ENCODE measurements around the gene TRIM14.

The TRIM14 gene, protein sequence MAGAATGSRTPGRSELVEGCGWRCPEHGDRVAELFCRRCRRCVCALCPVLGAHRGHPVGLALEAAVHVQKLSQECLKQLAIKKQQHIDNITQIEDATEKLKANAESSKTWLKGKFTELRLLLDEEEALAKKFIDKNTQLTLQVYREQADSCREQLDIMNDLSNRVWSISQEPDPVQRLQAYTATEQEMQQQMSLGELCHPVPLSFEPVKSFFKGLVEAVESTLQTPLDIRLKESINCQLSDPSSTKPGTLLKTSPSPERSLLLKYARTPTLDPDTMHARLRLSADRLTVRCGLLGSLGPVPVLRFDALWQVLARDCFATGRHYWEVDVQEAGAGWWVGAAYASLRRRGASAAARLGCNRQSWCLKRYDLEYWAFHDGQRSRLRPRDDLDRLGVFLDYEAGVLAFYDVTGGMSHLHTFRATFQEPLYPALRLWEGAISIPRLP

DNA sequence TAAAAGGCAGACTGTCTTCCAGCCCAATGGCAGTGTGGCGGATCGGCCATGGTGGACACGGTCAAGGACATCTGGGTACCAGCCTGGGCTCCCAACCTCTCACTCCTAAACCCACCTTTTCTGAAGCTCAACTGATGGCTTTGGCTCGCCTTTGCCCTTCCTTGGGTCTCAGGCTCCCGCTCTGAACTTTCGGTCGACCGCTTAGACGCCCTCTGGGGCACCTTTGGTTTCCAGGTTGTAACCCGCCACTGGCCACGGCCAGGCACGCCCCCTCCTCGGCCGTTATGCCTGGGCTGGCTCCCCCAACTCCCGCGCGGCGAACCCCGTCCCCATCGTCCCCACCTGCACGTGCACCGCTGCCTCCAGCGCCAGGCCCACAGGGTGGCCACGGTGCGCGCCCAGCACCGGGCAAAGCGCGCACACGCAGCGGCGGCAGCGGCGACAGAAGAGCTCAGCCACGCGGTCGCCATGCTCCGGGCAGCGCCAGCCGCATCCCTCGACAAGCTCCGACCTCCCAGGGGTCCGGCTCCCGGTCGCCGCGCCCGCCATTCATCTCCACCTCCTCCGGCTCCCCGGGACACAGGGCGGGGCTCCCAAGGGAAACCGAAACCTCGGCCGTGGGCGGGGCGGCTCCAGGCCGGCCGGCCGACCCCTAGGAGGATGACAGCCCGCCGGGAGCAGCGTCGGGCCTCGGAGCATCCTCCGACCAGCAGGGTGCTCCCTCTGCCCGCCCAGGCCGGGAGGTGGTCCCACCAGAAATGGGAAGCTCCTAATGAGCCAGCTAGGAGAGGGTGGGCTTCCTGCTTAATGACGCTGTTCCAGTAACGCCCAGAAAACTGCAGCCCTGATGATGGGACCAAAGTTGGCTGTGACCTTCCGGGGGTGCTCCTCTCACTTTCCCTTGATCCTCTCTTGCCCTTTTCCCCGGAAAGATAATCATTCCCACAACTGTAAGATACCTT lies at the start of gene TRIM14:
TSS of gene TRIM14 (minus strand) at position 583 of the 962 bp plus-strand sequence. CDS start at position 549, 34 bp downstream.
- DNase-seq = peak; percentile 28

DNA sequence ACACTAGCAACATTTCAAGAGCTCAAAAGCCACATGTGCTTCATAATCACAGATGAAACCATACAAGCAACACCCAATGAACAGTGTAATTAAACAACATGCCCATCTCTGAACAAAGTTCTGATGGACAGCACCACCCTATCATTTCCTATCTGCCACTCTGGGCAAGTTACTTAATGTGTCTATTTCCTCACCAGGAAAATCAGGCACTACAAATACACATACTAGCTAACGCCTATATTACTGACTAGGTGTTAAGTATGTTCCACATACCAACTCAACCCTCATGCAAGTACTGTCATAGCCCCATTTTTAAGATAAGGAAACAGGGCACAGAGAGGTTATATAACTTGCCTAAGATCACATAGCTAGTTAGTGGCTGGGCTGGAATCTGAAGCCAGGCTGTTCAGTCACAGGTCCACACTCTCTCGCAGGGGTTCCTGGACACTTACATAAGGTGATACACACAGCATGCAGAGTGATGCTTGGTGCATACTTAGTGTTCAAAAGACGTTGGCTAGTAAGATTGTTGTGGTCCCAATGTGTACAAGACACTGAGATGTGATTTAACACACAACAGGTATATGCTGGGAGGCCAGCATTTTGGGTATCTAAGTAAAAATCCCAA lies 49.2 kb upstream of the TRIM14 start:
- no peak for DNase-seq

DNA sequence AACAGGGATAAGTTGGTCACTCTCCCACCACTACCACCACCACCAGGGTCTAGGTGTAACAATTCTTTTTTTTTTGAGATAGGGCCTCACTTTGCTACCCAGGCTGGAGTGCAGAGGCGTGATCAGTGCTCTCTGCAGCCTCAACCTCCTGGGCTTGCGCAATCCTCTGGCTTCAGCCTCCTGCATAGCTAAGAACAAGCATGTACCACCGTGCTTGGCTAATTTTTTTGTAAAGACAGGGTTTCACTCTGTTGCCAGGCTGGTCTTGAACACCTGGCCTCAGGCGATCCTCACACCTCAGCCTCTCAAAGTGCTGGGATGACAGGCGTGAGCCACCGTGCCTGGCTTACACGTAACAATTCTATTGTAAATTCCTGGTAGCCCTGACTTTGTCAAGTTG lies 45.9 kb upstream of the TRIM14 start:
- no peak for DNase-seq

DNA sequence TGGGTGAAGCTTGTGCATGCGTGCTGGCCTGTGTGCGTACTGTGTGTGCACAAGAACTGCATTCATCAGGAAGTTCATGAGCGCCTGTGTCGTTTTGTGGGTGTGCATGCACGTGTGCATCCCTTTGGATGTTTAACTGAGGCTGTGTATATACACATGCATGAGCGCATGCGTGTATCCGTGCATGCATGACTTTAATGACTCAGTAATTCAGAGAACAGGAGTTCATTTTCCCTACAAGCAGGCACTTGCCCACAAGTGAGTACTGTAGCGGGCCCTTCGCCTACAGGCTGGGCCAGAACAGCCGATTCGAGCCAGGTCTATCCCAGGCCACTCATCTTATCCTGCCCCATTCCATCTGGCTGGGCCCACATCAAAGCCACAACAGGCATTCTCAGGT lies 43.6 kb upstream of the TRIM14 start:
- DNase-seq = no peak

DNA sequence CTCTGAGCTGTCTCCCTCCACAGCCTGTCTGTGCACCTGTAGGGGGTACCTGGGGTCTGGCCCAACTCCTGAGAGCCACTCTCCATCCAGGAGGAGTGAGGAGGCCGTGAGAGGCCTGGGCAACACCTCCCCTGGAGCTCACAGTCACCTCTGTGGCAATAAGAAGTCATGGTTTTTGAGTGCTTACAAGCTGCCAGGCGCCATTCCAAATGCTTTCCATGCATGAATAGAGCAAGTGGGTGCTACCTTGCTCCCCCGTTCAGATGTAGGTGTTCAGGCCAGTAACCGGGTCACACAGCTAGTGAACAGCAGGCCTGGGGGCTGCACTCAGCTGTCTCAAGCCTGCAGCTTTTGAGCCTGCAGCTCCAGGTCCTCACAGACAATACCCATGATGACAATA lies 42.8 kb upstream of the TRIM14 start:
- no peak for DNase-seq

DNA sequence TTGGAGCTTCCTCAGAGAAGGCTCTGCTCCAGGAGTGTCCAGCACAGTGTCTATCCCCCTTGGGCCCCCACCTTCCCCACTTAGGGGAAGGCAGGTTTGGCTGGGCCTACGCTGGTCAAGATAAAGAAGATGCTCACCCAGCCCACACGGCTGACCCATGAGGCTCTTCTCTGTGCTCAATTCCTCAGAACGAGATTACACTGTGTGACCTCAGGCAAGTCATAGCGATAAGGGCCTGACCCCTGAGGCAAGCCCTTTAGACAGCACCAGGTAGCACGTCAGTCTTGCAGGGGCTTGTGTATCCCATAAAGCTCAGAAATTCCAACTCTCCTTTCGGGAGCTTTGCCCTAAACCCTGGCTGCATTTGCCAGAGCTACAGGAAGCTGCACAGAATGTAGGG lies 40.8 kb upstream of the TRIM14 start:
- DNase-seq = no peak

DNA sequence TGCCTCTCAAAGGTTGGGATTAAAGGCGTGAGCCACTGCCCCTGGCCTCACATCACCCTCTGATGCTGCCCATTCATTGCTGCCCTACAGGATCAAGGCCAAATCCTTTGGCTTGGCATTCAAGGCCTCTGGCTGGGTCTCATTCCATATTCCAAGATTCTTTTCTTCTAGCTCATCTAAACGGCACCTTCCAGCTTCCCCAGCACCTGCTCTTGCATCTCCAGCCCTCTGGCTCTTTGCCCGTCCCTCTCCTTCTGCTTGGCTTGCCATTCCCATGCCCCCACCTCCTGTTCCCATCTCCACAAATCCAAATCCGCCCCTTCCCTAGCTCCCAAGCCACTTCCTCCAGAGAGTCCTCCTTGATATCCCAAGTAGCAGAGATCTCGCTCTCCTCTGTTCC lies 40.3 kb upstream of the TRIM14 start:
- no peak for DNase-seq

DNA sequence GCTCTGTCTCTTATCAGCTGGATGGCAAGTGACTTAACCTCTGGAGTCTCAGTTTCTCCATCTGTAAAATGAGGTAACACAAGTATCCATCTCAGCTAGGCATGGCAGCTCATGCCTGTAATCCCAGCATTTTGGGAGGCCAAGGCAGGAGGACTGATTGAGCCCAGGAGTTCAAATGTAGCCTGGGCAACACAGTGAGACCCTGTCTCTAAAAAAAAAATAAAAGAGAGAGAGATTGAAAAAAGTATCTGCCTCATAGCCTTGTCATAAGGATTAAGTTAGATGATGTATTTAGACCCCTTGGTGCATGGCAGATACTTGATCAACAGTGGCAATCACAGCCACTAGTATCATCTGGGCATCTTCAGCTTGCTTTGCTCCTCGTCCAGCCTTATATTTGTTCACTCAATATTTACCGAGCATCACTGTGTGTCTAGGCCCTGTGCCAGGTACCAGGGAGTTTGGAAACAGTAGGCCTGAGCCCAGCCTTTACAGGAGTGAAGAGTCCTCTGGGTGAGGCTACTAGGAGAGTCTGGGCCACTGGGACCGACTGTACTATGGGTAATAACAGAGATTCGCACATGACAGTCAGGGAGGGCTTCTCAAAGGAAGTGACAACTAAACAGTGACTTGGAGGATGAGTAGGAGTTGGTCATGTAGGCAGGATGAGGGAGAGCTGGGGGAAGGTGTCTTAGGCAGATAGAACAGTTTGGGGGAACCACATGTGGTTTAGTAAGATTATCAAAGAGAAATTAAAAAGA lies 39.2 kb upstream of the TRIM14 start:
- no peak for DNase-seq

DNA sequence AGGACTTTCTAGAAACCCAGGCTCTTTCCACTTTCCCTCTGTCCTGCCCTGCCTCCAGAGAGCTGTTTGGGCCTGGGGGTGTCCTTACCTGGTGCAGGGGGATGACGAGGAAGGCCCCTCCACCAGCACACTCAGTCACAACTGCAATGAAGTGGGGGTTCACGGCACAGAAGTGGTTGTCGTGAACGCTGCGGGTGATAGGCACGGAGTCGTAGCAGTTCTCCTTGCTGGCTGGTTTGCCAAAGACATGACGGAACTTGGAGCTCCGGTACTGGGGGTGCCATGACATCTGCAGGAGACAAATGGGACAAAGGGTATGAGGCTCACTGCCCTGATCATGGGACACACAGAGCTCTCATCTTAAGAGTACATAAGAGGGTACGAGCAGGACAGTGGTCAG lies 38.4 kb upstream of the TRIM14 start:
- no peak for DNase-seq

DNA sequence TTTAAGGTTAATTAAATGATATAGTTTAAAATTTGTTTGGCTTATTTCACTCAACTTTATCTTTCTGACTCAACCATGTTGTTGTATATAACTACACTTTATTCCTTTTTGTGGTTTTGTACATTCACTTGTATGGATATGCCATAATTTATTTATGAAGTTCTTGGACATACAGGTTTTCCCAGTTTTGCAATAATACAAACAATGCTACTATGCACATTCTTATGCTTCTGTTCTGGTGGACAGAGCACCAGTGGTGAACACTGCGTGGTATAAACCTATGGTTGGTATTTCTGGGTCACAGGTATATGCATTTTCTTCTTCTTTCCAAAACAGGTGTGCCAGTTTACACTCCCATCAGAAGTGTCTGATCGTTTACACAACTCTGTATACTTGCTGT lies 35.7 kb upstream of the TRIM14 start:
- no peak for DNase-seq

DNA sequence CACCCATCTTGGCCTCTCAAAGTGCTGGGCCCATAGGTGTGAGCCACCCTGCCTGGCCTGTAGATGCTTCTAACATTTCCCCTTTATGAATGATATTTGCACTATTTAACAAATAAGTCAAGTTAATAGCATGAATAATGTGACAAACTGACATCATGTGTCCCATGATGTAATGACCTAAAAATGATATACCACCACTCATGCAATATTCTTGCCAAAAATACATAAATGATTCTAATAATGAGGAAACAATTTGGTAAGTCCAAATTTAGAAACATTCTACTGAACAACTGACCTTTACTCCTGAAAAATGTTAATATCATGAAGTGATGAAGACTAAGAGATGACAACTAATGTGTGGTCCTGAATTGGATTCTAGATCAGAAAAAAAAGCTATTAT lies 33.5 kb upstream of the TRIM14 start:
- DNase-seq = no peak

DNA sequence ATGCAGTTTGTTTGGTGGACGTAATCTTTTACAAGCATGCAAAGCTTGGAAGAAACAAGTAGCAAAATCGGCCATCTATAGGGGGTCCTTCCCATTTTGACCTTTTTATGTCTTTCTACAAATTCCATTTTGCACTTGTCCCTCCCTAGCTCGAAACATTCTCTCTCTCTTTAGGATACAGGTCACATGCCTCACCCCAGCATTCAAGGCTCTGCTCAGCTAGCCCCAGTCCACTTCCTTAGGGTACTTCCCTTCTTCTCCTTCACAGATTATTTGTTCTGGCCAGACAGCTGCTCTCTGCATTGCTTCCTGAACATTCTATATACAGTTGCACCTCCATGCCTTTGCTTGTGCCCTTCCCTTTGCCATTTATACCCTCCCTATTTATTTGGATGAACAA lies 31.7 kb upstream of the TRIM14 start:
- DNase-seq = no peak

DNA sequence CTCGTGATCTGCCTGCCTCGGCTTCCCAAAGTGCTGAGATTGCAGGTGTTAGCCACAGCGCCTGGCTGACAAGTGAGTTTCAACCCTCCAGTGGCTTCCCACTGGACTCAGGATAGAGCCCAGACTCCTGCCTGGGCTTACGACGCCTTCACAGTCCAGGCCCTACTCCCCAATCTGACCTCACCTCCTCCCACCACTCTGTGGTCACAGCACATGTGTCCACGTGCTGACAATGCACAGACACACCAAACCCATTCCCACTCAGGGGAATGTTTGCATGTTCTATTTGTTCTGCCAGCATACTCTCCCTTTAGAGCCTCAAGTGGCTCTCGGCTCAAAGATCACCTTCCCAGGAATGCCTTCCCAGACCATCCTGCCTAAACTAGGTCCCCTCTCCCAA lies 31.1 kb upstream of the TRIM14 start:
- no peak for DNase-seq

DNA sequence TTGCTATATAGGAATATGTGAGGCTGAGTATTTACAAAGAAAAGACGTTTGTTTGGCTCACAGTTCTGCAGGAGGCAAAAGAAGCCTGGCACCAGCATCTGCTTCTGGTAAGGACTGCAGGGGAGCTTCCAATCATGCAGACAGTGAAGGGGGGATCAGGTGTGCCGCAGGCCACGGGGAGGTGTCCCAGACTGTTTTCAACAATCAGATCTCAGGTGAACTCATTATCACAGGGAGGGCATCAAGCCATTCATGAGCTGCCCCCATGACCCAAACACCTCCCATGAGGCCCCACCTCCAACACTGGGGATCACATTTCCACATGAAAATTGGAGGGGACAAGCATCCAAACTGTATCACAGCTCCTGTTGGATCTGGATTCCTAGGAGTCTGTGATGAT lies 30.4 kb upstream of the TRIM14 start:
- no peak for DNase-seq

DNA sequence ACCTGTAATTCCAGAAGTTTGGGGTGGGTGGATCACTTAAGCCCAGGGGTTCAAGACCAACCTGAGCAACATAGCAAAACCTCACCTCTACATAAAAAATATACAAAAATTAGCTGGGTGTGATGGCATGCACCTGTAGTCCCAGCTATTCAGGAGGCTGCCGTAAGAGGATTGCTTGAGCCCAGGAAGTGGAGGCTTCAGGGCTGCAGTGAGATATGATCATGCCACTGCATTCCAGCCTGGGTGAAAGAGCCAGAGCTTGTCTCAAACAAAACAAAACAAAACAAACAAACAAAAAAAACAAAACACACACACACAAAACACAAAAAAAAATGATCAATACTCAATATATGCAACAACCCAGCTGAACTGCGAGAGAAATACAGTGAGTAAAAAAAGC lies 29.5 kb upstream of the TRIM14 start:
- DNase-seq = no peak

DNA sequence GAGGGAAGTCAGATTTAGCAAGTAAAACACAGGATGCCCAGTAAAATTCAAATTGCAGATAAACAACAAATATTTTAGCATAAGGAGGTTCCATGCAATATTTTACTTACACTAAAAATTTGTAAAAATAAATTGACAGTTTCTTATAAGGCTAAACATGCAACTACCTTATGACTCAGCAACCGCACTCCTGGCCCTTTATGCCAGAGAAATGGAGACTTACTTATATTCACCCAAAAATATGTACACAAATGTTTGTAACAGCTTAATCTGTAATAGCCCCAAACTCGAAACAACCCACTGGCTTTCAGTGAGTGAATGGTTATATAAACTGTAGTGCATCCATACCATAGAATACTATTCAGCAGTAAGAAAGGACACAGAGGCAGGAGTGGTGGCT lies 28.6 kb upstream of the TRIM14 start:
- DNase-seq = no peak

DNA sequence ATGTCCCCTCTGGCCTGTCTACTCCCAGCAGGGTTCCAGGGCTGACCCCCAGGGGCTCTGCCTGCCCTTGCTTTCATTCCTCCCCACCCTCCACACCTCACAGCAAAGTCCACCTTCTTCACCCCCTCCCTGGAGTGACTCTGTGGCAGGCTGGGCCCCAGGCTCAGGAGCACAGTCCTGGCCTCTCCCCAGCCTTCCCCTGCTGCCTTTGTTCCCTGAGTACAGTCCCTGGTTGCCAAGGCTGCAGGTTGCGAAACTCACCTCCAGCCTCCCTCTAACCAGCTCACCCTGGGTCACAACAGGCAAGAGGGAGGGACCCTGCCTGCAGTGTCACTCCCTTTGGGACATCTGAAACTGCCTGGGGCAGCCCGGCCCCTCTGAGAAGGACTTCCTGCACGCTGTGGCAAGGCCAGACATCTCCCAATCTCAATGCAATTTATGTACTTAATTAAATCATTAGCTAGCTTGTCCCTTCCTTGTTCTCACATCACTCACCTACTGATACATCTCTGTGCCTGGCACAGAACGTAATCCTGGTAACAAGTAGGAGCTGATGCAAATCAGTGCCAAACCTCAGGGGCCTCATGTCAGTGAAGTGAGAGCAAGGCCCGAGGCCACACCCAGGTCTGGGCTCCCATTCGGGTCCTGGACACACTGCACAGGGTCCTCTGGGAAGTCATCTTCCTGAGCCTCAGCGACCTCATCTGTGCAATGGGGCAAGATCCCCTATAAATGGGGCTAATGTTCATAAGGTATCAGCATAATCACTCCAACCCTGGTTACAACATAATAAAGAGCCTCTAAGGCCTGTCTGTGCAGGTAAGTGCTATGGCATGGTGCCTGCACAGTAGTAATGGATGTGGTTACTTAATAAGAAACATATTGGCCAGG lies 27.3 kb upstream of the TRIM14 start:
- no peak for DNase-seq

DNA sequence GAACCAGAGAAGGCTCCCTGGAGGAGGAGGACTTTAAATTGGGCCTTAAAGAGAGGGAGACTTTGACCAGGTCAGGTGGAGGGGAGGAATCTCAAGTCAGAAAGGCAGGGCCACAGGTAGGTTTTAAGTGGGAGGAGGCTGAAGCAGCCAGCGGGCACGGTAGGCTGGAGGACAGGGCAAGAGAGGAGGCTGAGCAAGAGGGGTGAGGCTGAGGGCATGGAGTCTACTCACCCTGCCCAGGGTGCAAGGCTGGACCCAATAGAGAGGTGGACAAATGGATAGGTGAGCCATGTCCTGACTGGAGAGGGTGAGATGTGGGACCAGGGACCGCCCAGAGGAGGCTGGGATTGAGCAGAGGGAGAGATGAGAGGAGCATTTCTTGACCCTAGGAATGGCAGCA lies 25.6 kb upstream of the TRIM14 start:
- DNase-seq = no peak

DNA sequence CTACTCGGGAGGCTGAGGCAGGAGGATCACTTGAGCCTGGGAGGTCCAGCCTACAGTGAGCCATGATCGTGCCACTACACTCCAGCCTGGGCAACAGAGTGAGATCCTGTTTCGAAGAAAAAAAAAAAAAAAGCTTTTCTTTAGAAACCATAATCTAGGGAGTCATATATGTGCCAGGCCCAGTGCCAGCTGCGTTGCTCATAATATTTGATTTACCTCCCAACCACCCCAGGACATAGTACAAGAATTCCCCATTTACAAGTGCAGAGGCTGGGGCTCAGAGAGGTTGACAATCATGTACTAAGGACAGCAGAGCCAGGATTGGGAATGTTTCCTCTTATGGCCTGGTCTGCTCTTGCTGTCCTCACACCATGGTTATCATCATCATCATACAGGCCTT lies 25.1 kb upstream of the TRIM14 start:
- no peak for DNase-seq

DNA sequence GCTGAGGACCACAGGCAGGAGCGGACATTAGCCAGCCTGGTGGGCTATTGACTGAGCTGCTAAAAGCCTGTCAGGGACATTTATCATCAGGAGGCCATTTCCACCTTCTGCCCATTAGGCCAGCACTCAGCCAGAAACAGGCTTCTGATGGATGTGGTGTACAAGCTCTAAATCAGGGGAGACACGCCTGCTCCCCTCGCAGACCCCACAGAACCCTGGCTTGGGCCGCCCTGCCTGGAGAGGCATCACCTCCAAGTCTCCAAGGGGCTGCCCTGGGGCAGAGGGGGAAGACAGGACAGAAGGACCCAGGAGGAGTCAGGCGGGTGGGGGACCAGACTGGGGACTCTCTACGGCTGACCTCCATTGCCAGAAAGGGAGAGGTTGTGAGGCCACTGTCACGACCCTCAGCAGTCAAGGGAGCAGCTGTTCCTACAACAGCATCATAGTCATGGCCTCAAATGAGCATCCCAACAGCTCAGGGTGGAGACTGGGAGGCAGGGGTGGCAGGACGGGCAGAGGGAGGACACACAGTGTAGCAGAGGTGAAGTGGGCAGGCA lies 24.0 kb upstream of the TRIM14 start:
- DNase-seq = no peak

DNA sequence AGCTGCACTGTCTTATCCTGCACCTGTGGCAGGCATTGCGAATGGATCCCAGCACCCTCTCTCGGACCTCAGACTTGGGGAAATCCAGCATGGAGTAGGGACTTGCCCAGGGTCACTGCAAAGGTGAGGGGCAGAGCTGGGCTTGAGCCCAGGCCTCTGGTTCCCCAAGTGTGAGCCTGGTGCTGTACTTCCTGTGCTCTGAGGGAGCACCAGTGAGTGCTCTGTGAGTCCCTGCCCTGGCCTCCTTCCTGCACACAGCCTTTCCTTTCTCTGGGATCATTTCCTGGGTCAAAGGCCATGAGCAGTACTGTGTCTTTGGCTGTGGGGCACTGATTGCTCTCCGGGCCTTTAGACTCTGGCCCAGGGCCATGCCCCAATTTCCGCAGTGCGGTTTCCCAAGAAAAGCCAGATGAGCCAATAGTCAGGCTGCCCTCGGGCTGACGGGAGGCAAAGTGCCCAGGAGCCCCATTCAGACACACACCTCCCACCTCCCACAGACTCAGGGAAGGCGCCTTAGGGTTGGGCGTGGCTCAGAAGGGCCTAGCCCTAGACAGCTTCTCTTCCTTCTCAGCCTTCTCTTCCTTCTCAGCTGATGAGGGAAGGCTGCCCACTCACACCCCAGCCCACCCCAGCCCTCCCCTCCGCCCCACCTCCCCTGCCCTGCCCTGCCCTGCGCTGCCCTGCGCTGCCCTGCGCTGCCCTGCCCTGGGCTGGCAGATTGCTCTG lies 23.3 kb upstream of the TRIM14 start:
- no peak for DNase-seq

All from activated gamma-delta T cell treated with Interleukin-2 at 50 U/mL for 16 hours (primary cell).